Measurements from ENCODE around the gene TRIB2.

The TRIB2 gene

DNA sequence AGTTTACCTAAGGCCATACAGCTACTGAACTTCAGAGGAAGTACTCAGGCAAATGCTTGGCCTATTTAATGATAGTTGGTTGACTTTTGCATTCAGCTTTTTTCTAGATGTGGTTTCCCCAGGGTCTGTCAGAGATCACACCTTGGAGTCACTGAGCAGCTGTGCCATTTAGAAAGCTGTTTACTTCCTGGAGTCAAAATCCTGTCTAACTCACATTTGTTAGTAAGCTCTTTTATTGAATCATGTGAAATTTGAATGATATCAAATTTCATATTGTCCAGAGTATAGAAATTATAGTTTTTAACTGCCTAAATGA is 7.6 kb upstream of the TRIB2 start:
- H3K4me2 ChIP-seq (ENCODE audit: low read length), result no peak overlapping the region
- no peak overlapping the region for H2AFZ ChIP-seq (ENCODE audit: insufficient read depth, low read length, poor library complexity)
- H3K14ac ChIP-seq (ENCODE audit: low read length), result no peak overlapping the region
- H3K9me3 ChIP-seq (ENCODE audit: insufficient read depth, low read depth, low read length), result no peaks in the 10 kb centered on the region
- H2BK120ac ChIP-seq (ENCODE audit: insufficient read depth, low read length, poor library complexity), result no peak overlapping the region
- no peaks in the 10 kb centered on the region for H3K4me1 ChIP-seq (ENCODE audit: control insufficient read depth in 1 of 2, insufficient read depth in 2 of 2, low read length in 2 of 2)
- H3K4ac ChIP-seq (ENCODE audit: low read depth, low read length), result no peak overlapping the region
- no peak overlapping the region for H4K8ac ChIP-seq (ENCODE audit: low read depth, low read length)
- no peak overlapping the region for H4K91ac ChIP-seq (ENCODE audit: low read depth, low read length)
- no peak overlapping the region for H3K18ac ChIP-seq (ENCODE audit: low read length)
- H3K9ac ChIP-seq (ENCODE audit: low read length), result no peak overlapping the region
- no peaks in the 10 kb centered on the region for H3K27me3 ChIP-seq (ENCODE audit: insufficient read depth, low read length)
- no peak overlapping the region for H2AK5ac ChIP-seq (ENCODE audit: low read length)
- H3K23ac ChIP-seq (ENCODE audit: low read length), result no peak overlapping the region
- DNase-seq, result no peak
- no peak overlapping the region for H2BK12ac ChIP-seq (ENCODE audit: low read length)
- H3K4me3 ChIP-seq (ENCODE audit: low read depth, low read length), result no peak overlapping the region
- H3K79me2 ChIP-seq (ENCODE audit: control insufficient read depth, insufficient read depth, low read length, poor library complexity), result no peaks in the 10 kb centered on the region
- H3K36me3 ChIP-seq (ENCODE audit: control insufficient read depth in 1 of 2, insufficient read depth in 2 of 2, low read length in 2 of 2), result no peaks in the 10 kb centered on the region
- no peak overlapping the region for H4K12ac ChIP-seq (ENCODE audit: low read depth, low read length)
- H3K27ac ChIP-seq (ENCODE audit: low read depth, low read length), result no peak overlapping the region
- no peaks in the 10 kb centered on the region for H3K79me1 ChIP-seq (ENCODE audit: low read length)
- H2BK5ac ChIP-seq (ENCODE audit: low read depth, low read length, poor library complexity), result no peak overlapping the region

DNA sequence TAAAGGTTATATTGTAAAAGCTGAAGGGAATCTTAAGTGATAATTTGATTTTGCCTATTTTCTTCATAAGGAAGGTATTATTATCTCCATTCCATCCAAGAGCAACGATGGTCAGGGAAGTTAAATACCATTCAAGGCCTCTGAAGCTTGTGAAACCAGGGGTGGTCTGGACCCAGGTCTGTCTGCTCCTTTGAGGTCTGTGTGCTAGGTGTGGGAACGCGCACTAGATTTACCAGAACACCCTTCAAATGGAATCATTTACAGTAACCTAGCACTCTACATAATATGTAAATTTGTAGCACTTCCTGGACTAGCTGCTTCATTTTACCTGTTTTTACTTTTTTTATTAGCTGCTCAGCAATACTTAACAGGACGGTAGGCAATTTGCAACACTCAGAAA is 6.4 kb upstream of the TRIB2 start:
- Histone ChIP-seq H3K4ac (ENCODE audit: low read depth, low read length) (no peak overlapping the region), H3K4me2 (ENCODE audit: low read length) (no peak overlapping the region), H3K27me3 (ENCODE audit: insufficient read depth, low read length) (no peaks in the 10 kb centered on the region), H2BK120ac (ENCODE audit: insufficient read depth, low read length, poor library complexity) (no peak overlapping the region), H3K4me1 (ENCODE audit: control insufficient read depth in 1 of 2, insufficient read depth in 2 of 2, low read length in 2 of 2) (no peaks in the 10 kb centered on the region), H3K79me1 (ENCODE audit: low read length) (no peaks in the 10 kb centered on the region), H4K8ac (ENCODE audit: low read depth, low read length) (no peak overlapping the region), H3K79me2 (ENCODE audit: control insufficient read depth, insufficient read depth, low read length, poor library complexity) (no peaks in the 10 kb centered on the region), H2AFZ (ENCODE audit: insufficient read depth, low read length, poor library complexity) (no peak overlapping the region), H3K18ac (ENCODE audit: low read length) (no peak overlapping the region), H3K27ac (ENCODE audit: low read depth, low read length) (no peak overlapping the region), H3K9me3 (ENCODE audit: insufficient read depth, low read depth, low read length) (no peaks in the 10 kb centered on the region), H3K4me3 (ENCODE audit: low read depth, low read length) (no peak overlapping the region), H4K91ac (ENCODE audit: low read depth, low read length) (no peak overlapping the region), H2BK5ac (ENCODE audit: low read depth, low read length, poor library complexity) (no peak overlapping the region), H4K12ac (ENCODE audit: low read depth, low read length) (no peak overlapping the region), H2AK5ac (ENCODE audit: low read length) (no peak overlapping the region), H3K36me3 (ENCODE audit: control insufficient read depth in 1 of 2, insufficient read depth in 2 of 2, low read length in 2 of 2) (no peaks in the 10 kb centered on the region), H3K23ac (ENCODE audit: low read length) (no peak overlapping the region), H3K9ac (ENCODE audit: low read length) (no peak overlapping the region), H2BK12ac (ENCODE audit: low read length) (no peak overlapping the region), H3K14ac (ENCODE audit: low read length) (no peak overlapping the region)
- DNase-seq, result no peak
- no CpG with 5 or more reads among the region's 4 CpGs for WGBS (ENCODE audit: extremely low coverage, insufficient coverage, insufficient read length)

DNA sequence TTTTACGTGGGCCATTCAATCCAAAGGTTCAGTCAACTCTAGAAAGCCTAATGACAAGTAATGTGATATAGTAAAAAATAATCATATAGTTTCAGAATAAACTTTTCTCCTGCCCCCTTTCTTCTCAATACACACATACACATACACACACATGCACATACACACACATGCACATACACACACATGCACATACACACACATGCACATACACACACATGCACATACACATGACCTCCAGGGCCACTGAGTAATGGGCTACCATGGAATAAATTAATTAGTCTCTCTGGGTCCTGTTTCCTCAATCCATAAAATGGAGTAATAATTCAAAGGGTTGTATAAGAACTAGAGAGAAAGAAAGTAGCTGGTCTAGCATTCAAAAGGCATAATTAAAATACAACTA is 5.4 kb upstream of the TRIB2 start:
- Histone ChIP-seq H4K91ac (ENCODE audit: low read depth, low read length) (no peak overlapping the region), H2BK5ac (ENCODE audit: low read depth, low read length, poor library complexity) (no peak overlapping the region), H2AK5ac (ENCODE audit: low read length) (no peak overlapping the region), H3K4me3 (ENCODE audit: low read depth, low read length) (no peak overlapping the region), H3K79me1 (ENCODE audit: low read length) (peaks cover 3% of the 10 kb centered on the region), H3K4me1 (ENCODE audit: control insufficient read depth in 1 of 2, insufficient read depth in 2 of 2, low read length in 2 of 2) (no peaks in the 10 kb centered on the region), H3K9ac (ENCODE audit: low read length) (no peak overlapping the region), H3K4ac (ENCODE audit: low read depth, low read length) (no peak overlapping the region), H4K12ac (ENCODE audit: low read depth, low read length) (no peak overlapping the region), H3K27me3 (ENCODE audit: insufficient read depth, low read length) (no peaks in the 10 kb centered on the region), H3K23ac (ENCODE audit: low read length) (no peak overlapping the region), H3K27ac (ENCODE audit: low read depth, low read length) (no peak overlapping the region), H3K79me2 (ENCODE audit: control insufficient read depth, insufficient read depth, low read length, poor library complexity) (peaks cover 1% of the 10 kb centered on the region), H2BK12ac (ENCODE audit: low read length) (no peak overlapping the region), H3K18ac (ENCODE audit: low read length) (no peak overlapping the region), H3K36me3 (ENCODE audit: control insufficient read depth in 1 of 2, insufficient read depth in 2 of 2, low read length in 2 of 2) (no peaks in the 10 kb centered on the region), H3K4me2 (ENCODE audit: low read length) (no peak overlapping the region), H4K8ac (ENCODE audit: low read depth, low read length) (no peak overlapping the region), H2BK120ac (ENCODE audit: insufficient read depth, low read length, poor library complexity) (no peak overlapping the region), H3K14ac (ENCODE audit: low read length) (no peak overlapping the region), H3K9me3 (ENCODE audit: insufficient read depth, low read depth, low read length) (no peaks in the 10 kb centered on the region), H2AFZ (ENCODE audit: insufficient read depth, low read length, poor library complexity) (no peak overlapping the region)
- no peak for DNase-seq
- no CpG with 5 or more reads among the region's 1 CpG for WGBS (ENCODE audit: extremely low coverage, insufficient coverage, insufficient read length)

DNA sequence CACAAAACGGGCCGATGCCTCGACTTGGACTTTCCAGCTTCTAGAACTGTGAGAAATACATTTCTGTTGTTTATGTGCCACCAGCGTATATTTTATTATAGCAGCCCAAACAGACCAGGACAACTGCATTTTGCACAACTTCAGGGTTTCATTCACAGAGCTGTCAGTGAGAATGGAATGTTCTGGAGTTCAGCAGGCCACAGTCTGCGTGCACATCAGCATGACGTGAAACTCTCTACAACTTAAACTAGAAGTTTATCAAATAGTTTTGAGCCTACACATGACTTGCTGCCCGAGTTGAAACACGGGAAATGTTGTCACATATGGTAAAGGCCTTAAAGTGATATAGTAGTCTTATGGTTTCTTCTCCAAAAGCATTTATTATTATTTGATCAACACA is 3.9 kb upstream of the TRIB2 start:
- Histone ChIP-seq H2AFZ (ENCODE audit: insufficient read depth, low read length, poor library complexity) (no peak overlapping the region), H3K27me3 (ENCODE audit: insufficient read depth, low read length) (no peaks in the 10 kb centered on the region), H4K12ac (ENCODE audit: low read depth, low read length) (no peak overlapping the region), H3K79me2 (ENCODE audit: control insufficient read depth, insufficient read depth, low read length, poor library complexity) (peaks cover 7% of the 10 kb centered on the region), H2BK12ac (ENCODE audit: low read length) (no peak overlapping the region), H3K9me3 (ENCODE audit: insufficient read depth, low read depth, low read length) (no peaks in the 10 kb centered on the region), H2BK5ac (ENCODE audit: low read depth, low read length, poor library complexity) (no peak overlapping the region), H3K4ac (ENCODE audit: low read depth, low read length) (no peak overlapping the region), H3K4me3 (ENCODE audit: low read depth, low read length) (no peak overlapping the region), H3K23ac (ENCODE audit: low read length) (no peak overlapping the region), H3K18ac (ENCODE audit: low read length) (no peak overlapping the region), H4K8ac (ENCODE audit: low read depth, low read length) (no peak overlapping the region), H2AK5ac (ENCODE audit: low read length) (no peak overlapping the region), H3K9ac (ENCODE audit: low read length) (no peak overlapping the region), H3K14ac (ENCODE audit: low read length) (no peak overlapping the region), H4K91ac (ENCODE audit: low read depth, low read length) (no peak overlapping the region), H3K27ac (ENCODE audit: low read depth, low read length) (no peak overlapping the region), H3K4me1 (ENCODE audit: control insufficient read depth in 1 of 2, insufficient read depth in 2 of 2, low read length in 2 of 2) (peaks cover 0 to 2% of the 10 kb centered on the region in 2 experiments), H2BK120ac (ENCODE audit: insufficient read depth, low read length, poor library complexity) (no peak overlapping the region), H3K79me1 (ENCODE audit: low read length) (peaks cover 8% of the 10 kb centered on the region), H3K36me3 (ENCODE audit: control insufficient read depth in 1 of 2, insufficient read depth in 2 of 2, low read length in 2 of 2) (no peaks in the 10 kb centered on the region), H3K4me2 (ENCODE audit: low read length) (no peak overlapping the region)
- no peak for DNase-seq
- no CpG with 5 or more reads among the region's 8 CpGs for WGBS (ENCODE audit: extremely low coverage, insufficient coverage, insufficient read length)
